ENCODE data around the gene DNAH1. TPM values are rescaled to one million over a fixed set of nuclear protein-coding genes. Genes with fewer than 3 reads are reported as not detected.

Gene DNAH1
- total RNA-seq, 4 donors from 2014 or later, result 12.0 to 26.1 (median 15.5) TPM

DNA sequence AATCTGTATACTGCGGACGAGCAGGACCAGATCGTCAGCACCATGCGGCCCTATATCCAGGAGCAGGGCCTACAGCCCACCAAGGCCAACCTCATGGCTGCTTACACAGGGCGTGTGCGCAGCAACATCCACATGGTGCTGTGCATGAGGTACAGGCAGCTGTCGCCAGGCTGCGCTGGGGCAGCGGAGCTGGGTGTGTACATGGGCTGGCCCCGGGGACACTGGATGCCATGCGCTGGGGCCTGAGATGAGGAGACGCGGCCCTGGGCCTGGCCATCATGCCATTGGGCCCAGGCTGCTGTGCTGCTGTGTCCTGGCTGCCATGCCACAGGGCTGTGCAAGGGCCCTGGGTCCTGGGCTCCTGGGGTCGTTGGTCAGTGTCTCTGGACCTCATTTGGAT is 67.3 kb downstream of the DNAH1 start:
- Histone ChIP-seq H3K27ac (no peak overlapping the region), H3K9me3 (no peaks in the 10 kb centered on the region), H3K4me1 (no peaks in the 10 kb centered on the region), H3K36me3 (peaks cover 0 to 37% (median 0%) of the 10 kb centered on the region in 3 donors), H3K27me3 (no peaks in the 10 kb centered on the region), H3K4me3 (no peak overlapping the region)
- 88 to 93% methylated on average over 10 to 14 of the region's 14 CpGs for WGBS, 2 donors
- TF ChIP-seq EP300 (IDR thresholded peaks at IDR 0.05) (no peak), POLR2A (IDR thresholded peaks at IDR 0.05) (no peak)
- TF ChIP-seq, protein P1, sequence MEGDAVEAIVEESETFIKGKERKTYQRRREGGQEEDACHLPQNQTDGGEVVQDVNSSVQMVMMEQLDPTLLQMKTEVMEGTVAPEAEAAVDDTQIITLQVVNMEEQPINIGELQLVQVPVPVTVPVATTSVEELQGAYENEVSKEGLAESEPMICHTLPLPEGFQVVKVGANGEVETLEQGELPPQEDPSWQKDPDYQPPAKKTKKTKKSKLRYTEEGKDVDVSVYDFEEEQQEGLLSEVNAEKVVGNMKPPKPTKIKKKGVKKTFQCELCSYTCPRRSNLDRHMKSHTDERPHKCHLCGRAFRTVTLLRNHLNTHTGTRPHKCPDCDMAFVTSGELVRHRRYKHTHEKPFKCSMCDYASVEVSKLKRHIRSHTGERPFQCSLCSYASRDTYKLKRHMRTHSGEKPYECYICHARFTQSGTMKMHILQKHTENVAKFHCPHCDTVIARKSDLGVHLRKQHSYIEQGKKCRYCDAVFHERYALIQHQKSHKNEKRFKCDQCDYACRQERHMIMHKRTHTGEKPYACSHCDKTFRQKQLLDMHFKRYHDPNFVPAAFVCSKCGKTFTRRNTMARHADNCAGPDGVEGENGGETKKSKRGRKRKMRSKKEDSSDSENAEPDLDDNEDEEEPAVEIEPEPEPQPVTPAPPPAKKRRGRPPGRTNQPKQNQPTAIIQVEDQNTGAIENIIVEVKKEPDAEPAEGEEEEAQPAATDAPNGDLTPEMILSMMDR (IDR thresholded peaks at IDR 0.05), result no peak
- DNase-seq (ENCODE audit: low spot score in 2 of 2), result no peak

DNA sequence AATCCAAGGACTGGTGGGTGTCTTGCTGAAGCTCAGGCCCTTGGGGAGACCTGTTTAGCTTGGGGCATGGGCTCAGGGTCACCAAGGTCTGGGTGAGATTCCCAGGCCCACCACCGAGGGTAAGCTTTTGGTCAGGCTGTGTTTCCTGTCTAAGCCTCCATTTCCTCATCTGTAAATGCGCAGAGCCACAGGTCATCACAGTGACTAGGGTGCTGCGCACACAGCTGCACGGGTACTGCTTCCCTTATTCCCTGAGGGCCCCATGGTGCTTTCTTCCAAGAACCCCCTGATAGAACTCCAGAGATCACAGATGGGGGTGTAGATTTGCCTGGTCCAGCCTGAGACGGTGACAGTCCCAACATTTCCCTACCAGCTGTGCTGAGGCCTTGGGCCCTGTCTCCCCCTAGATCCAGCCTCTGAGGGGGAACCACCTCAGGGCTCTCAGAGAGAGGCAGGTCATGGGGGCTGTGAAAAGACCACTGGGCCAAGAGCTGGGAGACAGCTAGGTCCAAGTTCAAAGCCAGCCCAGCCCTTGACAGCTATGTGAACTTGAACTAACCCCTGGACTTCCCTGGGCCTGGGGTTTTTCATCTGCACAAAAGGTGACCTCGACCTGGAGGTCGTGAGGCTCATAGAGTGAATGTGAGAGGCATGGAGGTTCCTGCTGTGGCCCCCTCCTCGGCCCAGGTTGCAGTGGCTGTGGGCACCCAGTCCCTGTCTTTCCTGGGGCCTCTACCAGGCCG is 68.1 kb downstream of the DNAH1 start:
- WGBS, 2 donors, result 63 to 81% methylated on average over 7 to 9 of the region's 9 CpGs

DNA sequence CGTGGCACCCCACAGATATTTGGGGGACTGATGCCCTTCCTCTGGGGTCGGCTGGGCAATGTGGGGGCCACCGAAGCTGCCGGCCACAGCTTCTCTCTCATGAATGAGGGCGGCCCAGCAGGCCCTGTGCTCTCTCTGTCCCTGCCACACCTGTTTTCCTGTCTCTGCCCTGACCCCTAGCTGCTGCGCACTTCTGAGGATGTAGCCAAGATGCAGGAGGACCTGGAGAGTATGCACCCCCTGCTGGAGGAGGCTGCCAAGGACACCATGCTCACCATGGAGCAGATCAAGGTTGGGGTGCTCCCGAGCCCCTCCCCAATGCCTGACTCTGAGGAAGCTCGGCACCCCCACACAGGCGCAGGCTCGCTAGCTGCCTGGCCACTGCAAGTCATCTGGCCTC is 69.0 kb downstream of the DNAH1 start:
- DNase-seq (ENCODE audit: low spot score in 2 of 2), result no peak
- H3K27me3 ChIP-seq, result no peaks in the 10 kb centered on the region
- no peaks in the 10 kb centered on the region for H3K9me3 ChIP-seq
- no peak overlapping the region for H3K27ac ChIP-seq
- H3K4me3 ChIP-seq, result no peak overlapping the region
- 55 to 59% methylated on average over 7 to 10 of the region's 10 CpGs for WGBS, 2 donors
- peaks cover 0 to 53% (median 0%) of the 10 kb centered on the region in 3 donors for H3K36me3 ChIP-seq
- no peaks in the 10 kb centered on the region for H3K4me1 ChIP-seq
- TF ChIP-seq EP300 (IDR thresholded peaks at IDR 0.05), result no peak
- TF ChIP-seq, protein P1 (IDR thresholded peaks at IDR 0.05), result no peak
- no peak for TF ChIP-seq POLR2A (IDR thresholded peaks at IDR 0.05)

More for the DNA sequence above, 68.1 kb downstream of the DNAH1 start:
- DNase-seq (ENCODE audit: low spot score in 2 of 2), result no peak
- H3K4me1 ChIP-seq, result no peaks in the 10 kb centered on the region
- H3K27ac ChIP-seq, result no peak overlapping the region
- peaks cover 0 to 44% (median 0%) of the 10 kb centered on the region in 3 donors for H3K36me3 ChIP-seq
- H3K4me3 ChIP-seq, result no peak overlapping the region
- no peaks in the 10 kb centered on the region for H3K27me3 ChIP-seq
- H3K9me3 ChIP-seq, result no peaks in the 10 kb centered on the region
- TF ChIP-seq, protein P1 (IDR thresholded peaks at IDR 0.05), result no peak
- no peak for TF ChIP-seq POLR2A (IDR thresholded peaks at IDR 0.05)
- TF ChIP-seq EP300 (IDR thresholded peaks at IDR 0.05), result no peak

DNA sequence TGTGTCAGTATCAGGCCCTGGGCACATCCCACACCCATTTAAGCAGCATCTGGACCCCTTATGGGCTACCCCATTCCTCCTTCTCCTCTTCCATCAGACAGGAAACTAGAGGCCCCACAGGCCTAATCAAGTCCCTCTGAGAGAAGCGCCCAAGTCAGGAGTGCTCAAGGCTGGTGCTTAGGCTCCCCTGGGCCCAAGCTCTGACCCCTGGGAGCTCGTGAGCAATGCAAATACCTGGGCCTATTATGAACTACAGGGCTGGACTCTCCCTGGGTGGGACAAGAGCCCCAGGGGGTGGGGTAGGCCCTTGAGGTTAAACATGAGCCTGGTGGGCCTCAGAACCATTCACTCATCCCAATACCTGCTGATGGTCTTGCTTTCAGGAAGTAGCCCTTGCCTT is 71.4 kb downstream of the DNAH1 start:
- WGBS, 2 donors, result 87 to 91% methylated on average over 2 of the region's 2 CpGs
- H3K4me1 ChIP-seq, result no peaks in the 10 kb centered on the region
- TF ChIP-seq, protein P1 (IDR thresholded peaks at IDR 0.05), result no peak
- TF ChIP-seq EP300 (IDR thresholded peaks at IDR 0.05), result no peak
- TF ChIP-seq POLR2A (IDR thresholded peaks at IDR 0.05), result no peak

DNA sequence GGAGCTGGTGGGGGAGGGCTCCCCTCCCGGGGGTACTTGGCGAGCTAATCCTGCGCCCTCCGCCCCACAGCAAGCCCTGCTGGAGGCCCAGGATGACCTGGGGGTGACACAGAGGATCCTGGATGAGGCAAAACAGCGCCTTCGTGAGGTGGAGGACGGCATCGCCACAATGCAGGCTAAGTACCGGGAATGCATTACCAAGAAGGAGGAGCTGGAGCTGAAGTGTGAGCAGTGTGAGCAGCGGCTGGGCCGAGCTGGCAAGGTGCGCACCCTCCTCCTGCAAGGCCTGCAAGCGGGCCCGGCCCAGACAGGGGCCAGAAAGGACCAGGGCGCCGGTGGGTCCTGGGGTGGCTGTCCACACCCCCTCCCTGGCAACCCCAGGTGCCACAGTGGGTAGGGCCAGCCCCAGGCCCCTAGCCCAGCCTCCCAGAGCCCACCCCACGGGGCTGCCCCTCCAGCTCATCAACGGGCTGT is 72.3 kb downstream of the DNAH1 start:
- DNase-seq (ENCODE audit: low spot score in 2 of 2), result no peak
- 78 to 82% methylated on average over 12 to 15 of the region's 18 CpGs for WGBS, 2 donors
- Histone ChIP-seq H3K27me3 (no peaks in the 10 kb centered on the region), H3K4me3 (no peak overlapping the region), H3K9me3 (no peaks in the 10 kb centered on the region), H3K27ac (no peak overlapping the region), H3K4me1 (no peaks in the 10 kb centered on the region), H3K36me3 (peaks cover 0 to 86% (median 0%) of the 10 kb centered on the region in 3 donors)
- TF ChIP-seq, protein P1 (IDR thresholded peaks at IDR 0.05), result no peak
- no peak for TF ChIP-seq EP300 (IDR thresholded peaks at IDR 0.05)
- no peak for TF ChIP-seq POLR2A (IDR thresholded peaks at IDR 0.05)

More for the DNA sequence above, 71.4 kb downstream of the DNAH1 start:
- DNase-seq (ENCODE audit: low spot score in 2 of 2), result no peak
- H3K4me3 ChIP-seq, result no peak overlapping the region
- H3K27me3 ChIP-seq, result no peaks in the 10 kb centered on the region
- H3K9me3 ChIP-seq, result no peaks in the 10 kb centered on the region
- H3K27ac ChIP-seq, result no peak overlapping the region
- H3K36me3 ChIP-seq, result peaks cover 0 to 77% (median 0%) of the 10 kb centered on the region in 3 donors
